ENCODE data around the gene NAALADL1.

GRCh38 chr11:65107078-65107477 is 48.7 kb upstream of the NAALADL1 start:
- no peak for TF ChIP-seq CTCF (IDR thresholded peaks at IDR 0.05; ENCODE audit: insufficient read depth, low read length, poor library complexity, severe bottlenecking)
- TF ChIP-seq EZH2phosphoT487 (conservative IDR thresholded peaks at IDR 0.05; ENCODE audit: low read length): no peak

Measured in SU-DHL-6 (cell line).